Measurements from ENCODE around the gene PRPF18. TPM values are rescaled to one million over a fixed set of nuclear protein-coding genes. Genes with fewer than 3 reads are reported as not detected.

Gene PRPF18
- total RNA-seq, 1 donor from 2014 or later: 3.4 TPM

GRCh38 chr10:13559124-13559700 lies 27.6 kb upstream of the PRPF18 start:
- Histone ChIP-seq H3K9me3 (no peaks in the 10 kb centered on the region), H3K27me3 (no peaks in the 10 kb centered on the region), H3K4me1 (no peaks in the 10 kb centered on the region), H3K27ac (no peak overlapping the region), H3K36me3 (no peaks in the 10 kb centered on the region), H3K4me3 (no peak overlapping the region)
- no peak for TF ChIP-seq CTCF (IDR thresholded peaks at IDR 0.05)
- DNase-seq (ENCODE audit: low spot score in 2 of 2): no peak
- intact Hi-C loops (cut with DNase I): no loop called here

GRCh38 chr10:13560597-13560996 lies 26.2 kb upstream of the PRPF18 start:
- Histone ChIP-seq H3K36me3 (no peaks in the 10 kb centered on the region), H3K4me1 (no peaks in the 10 kb centered on the region), H3K9me3 (no peaks in the 10 kb centered on the region), H3K27ac (no peak overlapping the region), H3K4me3 (no peak overlapping the region), H3K27me3 (no peaks in the 10 kb centered on the region)
- DNase-seq (ENCODE audit: low spot score in 2 of 2): no peak
- TF ChIP-seq CTCF (IDR thresholded peaks at IDR 0.05): no peak
- intact Hi-C loops (cut with DNase I): no loop called here

GRCh38 chr10:13563481-13564445 lies 23.0 kb upstream of the PRPF18 start:
- no peak for TF ChIP-seq CTCF (IDR thresholded peaks at IDR 0.05)
- H3K4me3 ChIP-seq: no peak overlapping the region
- no peak overlapping the region for H3K27ac ChIP-seq
- DNase-seq (ENCODE audit: low spot score in 2 of 2): no peak
- H3K36me3 ChIP-seq: no peaks in the 10 kb centered on the region
- intact Hi-C loops (cut with DNase I): no loop called here
- no peaks in the 10 kb centered on the region for H3K9me3 ChIP-seq
- H3K4me1 ChIP-seq: no peaks in the 10 kb centered on the region
- no peaks in the 10 kb centered on the region for H3K27me3 ChIP-seq

GRCh38 chr10:13564576-13564975 lies 22.2 kb upstream of the PRPF18 start:
- H3K27me3 ChIP-seq: no peaks in the 10 kb centered on the region
- no peaks in the 10 kb centered on the region for H3K36me3 ChIP-seq
- H3K4me3 ChIP-seq: no peak overlapping the region
- H3K4me1 ChIP-seq: no peaks in the 10 kb centered on the region
- H3K9me3 ChIP-seq: no peaks in the 10 kb centered on the region
- no peak for DNase-seq (ENCODE audit: low spot score in 2 of 2)
- intact Hi-C loops (cut with DNase I): no loop called here
- no peak for TF ChIP-seq CTCF (IDR thresholded peaks at IDR 0.05)
- no peak overlapping the region for H3K27ac ChIP-seq

- no peak for TF ChIP-seq CTCF (IDR thresholded peaks at IDR 0.05)
Measured at GRCh38 chr10:13567030-13567429, 19.7 kb upstream of the PRPF18 start.

More at GRCh38 chr10:13567030-13567429, 19.7 kb upstream of the PRPF18 start:
- DNase-seq (ENCODE audit: low spot score in 2 of 2): no peak
- H3K27ac ChIP-seq: no peak overlapping the region
- H3K36me3 ChIP-seq: no peaks in the 10 kb centered on the region
- intact Hi-C loops (cut with DNase I): no loop called here
- H3K27me3 ChIP-seq: no peaks in the 10 kb centered on the region
- no peaks in the 10 kb centered on the region for H3K4me1 ChIP-seq
- H3K9me3 ChIP-seq: no peaks in the 10 kb centered on the region
- H3K4me3 ChIP-seq: no peak overlapping the region

All from ascending aorta (tissue), 2 donors.